ENCODE results near the gene ADGRE2. TPM values are rescaled to one million over a fixed set of nuclear protein-coding genes. Genes with fewer than 3 reads are reported as not detected.

ADGRE2 gene
- total RNA-seq, 1 experiment from 2014 or later, result 0.21 TPM

DNA sequence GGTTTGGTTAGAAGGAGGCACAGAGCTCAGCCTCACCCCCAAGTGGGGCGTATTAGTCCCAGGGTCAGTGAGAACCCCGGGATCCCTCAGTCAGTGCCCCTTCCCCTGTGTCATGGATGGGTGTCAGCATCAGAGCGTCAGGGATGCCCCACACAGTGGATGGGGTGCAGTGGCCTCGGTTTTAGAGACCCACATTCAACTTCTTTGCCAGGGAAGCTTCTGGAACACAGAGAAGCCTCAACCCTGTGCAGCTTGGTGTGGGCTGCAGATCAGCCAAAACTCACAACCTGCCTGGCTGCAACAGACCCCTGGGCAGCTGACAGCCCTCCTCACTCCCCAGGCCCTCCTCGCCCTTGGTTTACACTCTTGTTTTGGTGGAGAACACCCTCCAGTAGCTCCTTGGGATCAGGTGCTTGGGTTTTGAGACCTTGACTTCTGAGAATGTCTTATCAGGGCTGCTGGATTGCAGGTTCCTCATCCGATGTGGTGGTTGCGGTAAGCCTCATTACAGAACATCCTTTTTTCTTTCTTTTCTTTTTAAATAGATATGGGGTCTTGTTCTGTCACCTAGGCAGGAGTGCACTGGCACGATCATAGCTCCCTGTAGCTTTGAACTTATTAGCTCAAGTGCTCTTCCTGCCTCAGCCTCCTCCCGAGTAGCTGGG, 77.5 kb downstream of the ADGRE2 start:
- peaks cover 2% of the 10 kb centered on the region for H3K36me3 ChIP-seq (ENCODE audit: control insufficient read depth, insufficient read depth, low read length)
- no peaks in the 10 kb centered on the region for H3K27me3 ChIP-seq (ENCODE audit: control insufficient read depth, insufficient read depth, low read length)
- H3K27ac ChIP-seq (ENCODE audit: low read length), result no peak overlapping the region
- no peak for ATAC-seq
- ChIA-PET POLR2A (interaction anchor here (0.7 kb wide), 1 partner anchor 46 kb away, joined by 4 read pairs; no protein-coding TSS in a partner anchor), CTCF (no interaction called here)
- H3K4me3 ChIP-seq (ENCODE audit: low read depth in 2 of 2, low read length in 2 of 2), result no peak overlapping the region
- no peaks in the 10 kb centered on the region for H3K9me3 ChIP-seq (ENCODE audit: control insufficient read depth, insufficient read depth, low read depth, low read length)
- DNase-seq (ENCODE audit: low read depth, low spot score), result no peak
- TF ChIP-seq, protein P1, sequence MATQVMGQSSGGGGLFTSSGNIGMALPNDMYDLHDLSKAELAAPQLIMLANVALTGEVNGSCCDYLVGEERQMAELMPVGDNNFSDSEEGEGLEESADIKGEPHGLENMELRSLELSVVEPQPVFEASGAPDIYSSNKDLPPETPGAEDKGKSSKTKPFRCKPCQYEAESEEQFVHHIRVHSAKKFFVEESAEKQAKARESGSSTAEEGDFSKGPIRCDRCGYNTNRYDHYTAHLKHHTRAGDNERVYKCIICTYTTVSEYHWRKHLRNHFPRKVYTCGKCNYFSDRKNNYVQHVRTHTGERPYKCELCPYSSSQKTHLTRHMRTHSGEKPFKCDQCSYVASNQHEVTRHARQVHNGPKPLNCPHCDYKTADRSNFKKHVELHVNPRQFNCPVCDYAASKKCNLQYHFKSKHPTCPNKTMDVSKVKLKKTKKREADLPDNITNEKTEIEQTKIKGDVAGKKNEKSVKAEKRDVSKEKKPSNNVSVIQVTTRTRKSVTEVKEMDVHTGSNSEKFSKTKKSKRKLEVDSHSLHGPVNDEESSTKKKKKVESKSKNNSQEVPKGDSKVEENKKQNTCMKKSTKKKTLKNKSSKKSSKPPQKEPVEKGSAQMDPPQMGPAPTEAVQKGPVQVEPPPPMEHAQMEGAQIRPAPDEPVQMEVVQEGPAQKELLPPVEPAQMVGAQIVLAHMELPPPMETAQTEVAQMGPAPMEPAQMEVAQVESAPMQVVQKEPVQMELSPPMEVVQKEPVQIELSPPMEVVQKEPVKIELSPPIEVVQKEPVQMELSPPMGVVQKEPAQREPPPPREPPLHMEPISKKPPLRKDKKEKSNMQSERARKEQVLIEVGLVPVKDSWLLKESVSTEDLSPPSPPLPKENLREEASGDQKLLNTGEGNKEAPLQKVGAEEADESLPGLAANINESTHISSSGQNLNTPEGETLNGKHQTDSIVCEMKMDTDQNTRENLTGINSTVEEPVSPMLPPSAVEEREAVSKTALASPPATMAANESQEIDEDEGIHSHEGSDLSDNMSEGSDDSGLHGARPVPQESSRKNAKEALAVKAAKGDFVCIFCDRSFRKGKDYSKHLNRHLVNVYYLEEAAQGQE (IDR thresholded peaks at IDR 0.05; ENCODE audit: insufficient read depth in 1 of 2, low read depth in 2 of 2, low read length in 1 of 2), result no peak
- TF ChIP-seq SIN3A (IDR thresholded peaks at IDR 0.05; ENCODE audit: borderline replicate concordance, insufficient read depth, low read depth, low read length) (no peak), POLR2AphosphoS5 (IDR thresholded peaks at IDR 0.05; ENCODE audit: low read depth, low read length) (no peak), TCF7L2 (IDR thresholded peaks at IDR 0.05; ENCODE audit: low read depth, low read length) (no peak)
- TF ChIP-seq, protein P2, sequence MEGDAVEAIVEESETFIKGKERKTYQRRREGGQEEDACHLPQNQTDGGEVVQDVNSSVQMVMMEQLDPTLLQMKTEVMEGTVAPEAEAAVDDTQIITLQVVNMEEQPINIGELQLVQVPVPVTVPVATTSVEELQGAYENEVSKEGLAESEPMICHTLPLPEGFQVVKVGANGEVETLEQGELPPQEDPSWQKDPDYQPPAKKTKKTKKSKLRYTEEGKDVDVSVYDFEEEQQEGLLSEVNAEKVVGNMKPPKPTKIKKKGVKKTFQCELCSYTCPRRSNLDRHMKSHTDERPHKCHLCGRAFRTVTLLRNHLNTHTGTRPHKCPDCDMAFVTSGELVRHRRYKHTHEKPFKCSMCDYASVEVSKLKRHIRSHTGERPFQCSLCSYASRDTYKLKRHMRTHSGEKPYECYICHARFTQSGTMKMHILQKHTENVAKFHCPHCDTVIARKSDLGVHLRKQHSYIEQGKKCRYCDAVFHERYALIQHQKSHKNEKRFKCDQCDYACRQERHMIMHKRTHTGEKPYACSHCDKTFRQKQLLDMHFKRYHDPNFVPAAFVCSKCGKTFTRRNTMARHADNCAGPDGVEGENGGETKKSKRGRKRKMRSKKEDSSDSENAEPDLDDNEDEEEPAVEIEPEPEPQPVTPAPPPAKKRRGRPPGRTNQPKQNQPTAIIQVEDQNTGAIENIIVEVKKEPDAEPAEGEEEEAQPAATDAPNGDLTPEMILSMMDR (IDR thresholded peaks at IDR 0.05), result no peak
- H3K4me1 ChIP-seq (ENCODE audit: control insufficient read depth, insufficient read depth, low read length), result no peaks in the 10 kb centered on the region
- BruUV-seq (replicated peaks), result no TSS peak
- in situ Hi-C loops (cut with HindIII; ENCODE audit: low pct_unique_long_range_greater_than_20kb, low sequenced_read_pairs) (no loop called here), intact Hi-C loops (cut with micrococcal nuclease; ENCODE audit: unreplicated experiment) (no loop called here)

DNA sequence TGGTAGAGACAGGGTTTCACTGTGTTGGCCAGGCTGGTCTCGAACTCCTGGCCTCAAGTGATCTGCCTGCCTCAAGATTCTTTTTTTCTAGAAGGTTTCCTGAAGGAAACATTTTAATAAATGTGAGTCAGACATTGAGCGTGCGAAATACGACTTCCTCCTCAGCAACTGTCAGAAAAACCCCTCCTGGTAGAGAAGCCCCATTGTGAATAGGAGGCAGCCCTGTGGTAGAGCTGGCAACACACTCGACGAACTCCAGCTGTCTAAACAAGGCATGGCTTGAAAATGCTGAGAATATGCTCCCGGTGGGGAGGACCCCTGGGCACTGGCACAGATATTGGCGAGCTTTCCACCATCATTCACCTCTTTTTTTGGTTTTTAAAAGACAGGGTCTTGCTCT, 78.7 kb downstream of the ADGRE2 start:
- ChIA-PET CTCF (interaction anchor here (0.6 kb wide), 2 partner anchors 93 to 482 kb away, joined by 4 to 5 read pairs; no protein-coding TSS in a partner anchor), POLR2A (no interaction called here)
- Histone ChIP-seq H3K9me3 (ENCODE audit: control insufficient read depth, insufficient read depth, low read depth, low read length) (no peaks in the 10 kb centered on the region), H3K27me3 (ENCODE audit: control insufficient read depth, insufficient read depth, low read length) (no peaks in the 10 kb centered on the region), H3K4me1 (ENCODE audit: control insufficient read depth, insufficient read depth, low read length) (no peaks in the 10 kb centered on the region), H3K27ac (ENCODE audit: low read length) (no peak overlapping the region), H3K36me3 (ENCODE audit: control insufficient read depth, insufficient read depth, low read length) (peaks cover 2% of the 10 kb centered on the region), H3K4me3 (ENCODE audit: low read depth in 2 of 2, low read length in 2 of 2) (no peak overlapping the region)
- ATAC-seq, result no peak
- DNase-seq (ENCODE audit: low read depth, low spot score), result no peak
- no TSS peak for BruUV-seq (replicated peaks)
- in situ Hi-C loops (cut with HindIII; ENCODE audit: low pct_unique_long_range_greater_than_20kb, low sequenced_read_pairs), result no loop called here
- intact Hi-C loops (cut with micrococcal nuclease; ENCODE audit: unreplicated experiment), result no loop called here
- TF ChIP-seq SIN3A (IDR thresholded peaks at IDR 0.05; ENCODE audit: borderline replicate concordance, insufficient read depth, low read depth, low read length), result no peak
- TF ChIP-seq, protein P2 (IDR thresholded peaks at IDR 0.05), result no peak
- TF ChIP-seq, protein P1 (IDR thresholded peaks at IDR 0.05; ENCODE audit: insufficient read depth in 1 of 2, low read depth in 2 of 2, low read length in 1 of 2), result no peak
- TF ChIP-seq POLR2AphosphoS5 (IDR thresholded peaks at IDR 0.05; ENCODE audit: low read depth, low read length), result no peak
- TF ChIP-seq TCF7L2 (IDR thresholded peaks at IDR 0.05; ENCODE audit: low read depth, low read length), result no peak

Measured in Panc1 (cell line).